Testis (tissue), 2 donors: Measurements from ENCODE around the gene GABRR1.

ENCODE experiments used
- POLR2A ChIP-seq: fragments of 450-650 bp; IDR thresholded peaks from one replicate; pipeline ENCODE4 v1.6.1; 2017; ENCODE audit warnings: antibody characterized with exemption, mild to moderate bottlenecking, moderate library complexity
- TF ChIP-seq, protein P1 (sequence below), 3 experiments: fragments of 450-650 bp in 2 of 3; fragments of 200-600 bp in 1 of 3; sonication (generic) in 1 of 3; IDR thresholded peaks; one replicate each; pipeline ENCODE4 v1.5.1; 2016 to 2019; ENCODE audit warnings: antibody characterized with exemption in 3 of 3, mild to moderate bottlenecking in 2 of 3, moderate library complexity in 1 of 3

DNA sequence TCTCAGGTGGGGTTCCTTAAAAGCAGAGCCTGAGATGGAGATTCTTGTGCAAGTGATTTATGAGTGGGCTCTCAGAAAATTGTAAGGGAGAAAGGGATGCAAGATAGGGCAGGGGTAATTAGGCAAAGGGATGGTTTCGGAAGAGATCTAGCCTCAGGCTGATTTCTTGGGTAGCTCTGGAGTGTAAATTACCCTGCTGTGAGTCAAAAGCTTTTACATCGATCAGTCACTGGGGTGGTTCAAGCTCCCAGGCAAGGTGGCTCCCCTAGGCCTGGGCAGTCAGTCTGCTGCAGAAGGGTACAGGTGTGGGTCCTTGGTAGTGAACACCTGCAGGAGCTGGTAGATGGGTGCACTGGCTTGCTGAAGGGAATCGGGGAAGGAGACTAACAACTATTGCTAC lies 82.4 kb downstream of the GABRR1 start:
- TF ChIP-seq, protein P1, sequence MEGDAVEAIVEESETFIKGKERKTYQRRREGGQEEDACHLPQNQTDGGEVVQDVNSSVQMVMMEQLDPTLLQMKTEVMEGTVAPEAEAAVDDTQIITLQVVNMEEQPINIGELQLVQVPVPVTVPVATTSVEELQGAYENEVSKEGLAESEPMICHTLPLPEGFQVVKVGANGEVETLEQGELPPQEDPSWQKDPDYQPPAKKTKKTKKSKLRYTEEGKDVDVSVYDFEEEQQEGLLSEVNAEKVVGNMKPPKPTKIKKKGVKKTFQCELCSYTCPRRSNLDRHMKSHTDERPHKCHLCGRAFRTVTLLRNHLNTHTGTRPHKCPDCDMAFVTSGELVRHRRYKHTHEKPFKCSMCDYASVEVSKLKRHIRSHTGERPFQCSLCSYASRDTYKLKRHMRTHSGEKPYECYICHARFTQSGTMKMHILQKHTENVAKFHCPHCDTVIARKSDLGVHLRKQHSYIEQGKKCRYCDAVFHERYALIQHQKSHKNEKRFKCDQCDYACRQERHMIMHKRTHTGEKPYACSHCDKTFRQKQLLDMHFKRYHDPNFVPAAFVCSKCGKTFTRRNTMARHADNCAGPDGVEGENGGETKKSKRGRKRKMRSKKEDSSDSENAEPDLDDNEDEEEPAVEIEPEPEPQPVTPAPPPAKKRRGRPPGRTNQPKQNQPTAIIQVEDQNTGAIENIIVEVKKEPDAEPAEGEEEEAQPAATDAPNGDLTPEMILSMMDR (IDR thresholded peaks at IDR 0.05): no peak
- TF ChIP-seq POLR2A: no peak
